ENCODE measurements around the gene TTLL12. TPM values are rescaled to one million over a fixed set of nuclear protein-coding genes. Genes with fewer than 3 reads are reported as not detected.

The TTLL12 gene
- total RNA-seq, 1 donor from 2014 or later = 10.6 TPM

DNA sequence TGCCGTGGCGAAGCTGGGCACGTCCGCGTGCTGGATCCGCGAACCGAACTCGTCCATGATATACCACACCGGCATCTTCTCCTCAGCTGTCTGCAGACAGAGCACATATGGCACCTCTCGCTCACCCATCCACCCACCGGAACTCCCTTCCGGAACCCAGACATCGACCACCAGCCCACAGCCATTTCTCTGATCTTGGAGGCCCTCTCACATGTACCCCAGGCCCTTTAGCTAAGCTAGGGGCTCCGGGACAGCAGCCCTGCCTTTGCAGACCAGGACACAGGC lies 7.1 kb downstream of the TTLL12 start:
- TF ChIP-seq, protein P1, sequence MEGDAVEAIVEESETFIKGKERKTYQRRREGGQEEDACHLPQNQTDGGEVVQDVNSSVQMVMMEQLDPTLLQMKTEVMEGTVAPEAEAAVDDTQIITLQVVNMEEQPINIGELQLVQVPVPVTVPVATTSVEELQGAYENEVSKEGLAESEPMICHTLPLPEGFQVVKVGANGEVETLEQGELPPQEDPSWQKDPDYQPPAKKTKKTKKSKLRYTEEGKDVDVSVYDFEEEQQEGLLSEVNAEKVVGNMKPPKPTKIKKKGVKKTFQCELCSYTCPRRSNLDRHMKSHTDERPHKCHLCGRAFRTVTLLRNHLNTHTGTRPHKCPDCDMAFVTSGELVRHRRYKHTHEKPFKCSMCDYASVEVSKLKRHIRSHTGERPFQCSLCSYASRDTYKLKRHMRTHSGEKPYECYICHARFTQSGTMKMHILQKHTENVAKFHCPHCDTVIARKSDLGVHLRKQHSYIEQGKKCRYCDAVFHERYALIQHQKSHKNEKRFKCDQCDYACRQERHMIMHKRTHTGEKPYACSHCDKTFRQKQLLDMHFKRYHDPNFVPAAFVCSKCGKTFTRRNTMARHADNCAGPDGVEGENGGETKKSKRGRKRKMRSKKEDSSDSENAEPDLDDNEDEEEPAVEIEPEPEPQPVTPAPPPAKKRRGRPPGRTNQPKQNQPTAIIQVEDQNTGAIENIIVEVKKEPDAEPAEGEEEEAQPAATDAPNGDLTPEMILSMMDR (IDR thresholded peaks at IDR 0.05) = no peak
- no peaks in the 10 kb centered on the region for H3K4me1 ChIP-seq
- DNase-seq (ENCODE audit: low spot score in 2 of 2) = no peak
- intact Hi-C loops (cut with DNase I) = loop anchor here (10.0 kb wide), 1 partner anchor 1105 kb away; the partner anchor contains the start of genes NAGA, PHETA2 and SMDT1
- H3K9me3 ChIP-seq = no peaks in the 10 kb centered on the region
- no peaks in the 10 kb centered on the region for H3K27me3 ChIP-seq
- no peak overlapping the region for H3K27ac ChIP-seq
- H3K36me3 ChIP-seq = peaks cover 28 to 45% of the 10 kb centered on the region in 2 donors
- H3K4me3 ChIP-seq = no peak overlapping the region

DNA sequence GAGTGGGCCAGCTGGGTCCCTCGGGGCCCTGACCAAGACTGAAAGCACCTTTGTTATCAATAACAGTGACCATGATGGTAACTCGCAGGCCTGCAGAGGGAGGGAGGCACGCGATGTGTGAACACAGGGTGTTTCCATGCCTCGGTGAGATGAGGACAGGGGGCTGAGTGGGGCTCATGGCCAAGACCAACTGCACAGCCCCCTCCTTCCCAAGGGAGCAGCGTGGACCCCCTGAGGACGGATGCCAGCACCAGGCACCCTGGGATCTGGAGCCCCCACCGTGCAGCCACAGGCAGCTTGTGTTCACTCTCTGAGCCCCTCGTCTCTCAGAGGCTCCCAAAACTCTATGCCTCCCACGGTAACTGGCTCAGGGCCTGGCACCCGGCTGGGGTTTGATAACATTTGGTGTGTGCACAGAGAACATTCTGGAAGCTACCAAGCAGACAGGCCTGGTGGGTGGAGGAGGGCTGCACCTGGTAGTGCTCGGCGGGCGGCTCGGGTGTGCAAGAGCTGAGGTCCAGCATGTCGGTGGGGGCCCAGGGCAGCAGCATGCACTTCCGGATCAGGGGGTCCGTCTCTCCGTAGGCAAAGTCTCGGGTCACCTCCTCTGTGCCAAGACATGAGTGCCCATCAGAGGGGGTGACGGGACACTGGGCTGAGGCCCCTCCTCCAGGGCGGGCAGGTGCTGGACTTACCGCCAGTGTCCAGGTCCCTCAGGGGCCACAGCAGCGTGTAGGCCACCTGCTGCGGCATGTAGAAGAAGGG lies 7.6 kb downstream of the TTLL12 start:
- TF ChIP-seq, protein P1 (IDR thresholded peaks at IDR 0.05) = no peak
- Histone ChIP-seq H3K36me3 (peaks cover 31 to 50% of the 10 kb centered on the region in 2 donors), H3K4me3 (no peak overlapping the region), H3K4me1 (no peaks in the 10 kb centered on the region), H3K9me3 (no peaks in the 10 kb centered on the region), H3K27ac (no peak overlapping the region), H3K27me3 (no peaks in the 10 kb centered on the region)
- DNase-seq (ENCODE audit: low spot score in 2 of 2) = no peak
- intact Hi-C loops (cut with DNase I) = no loop called here

DNA sequence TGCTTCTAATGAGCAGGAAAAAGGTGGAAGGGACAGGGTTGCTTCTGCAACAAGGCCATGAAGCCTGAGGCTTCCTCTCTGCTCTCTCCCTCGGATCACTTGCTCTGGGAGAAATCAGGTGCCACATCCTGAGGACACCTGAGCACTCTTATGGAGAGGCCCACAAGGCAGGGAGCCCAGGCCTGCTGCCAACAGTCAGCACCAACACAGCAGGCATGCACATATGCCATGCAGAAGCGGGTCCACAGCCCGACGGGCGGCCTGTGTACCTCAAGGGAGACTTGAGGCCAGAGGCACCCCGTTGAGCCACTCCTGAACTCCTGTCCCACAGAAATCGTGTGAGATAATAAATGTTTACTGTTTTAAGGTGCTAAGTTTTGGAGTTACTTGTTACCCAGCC lies 9.5 kb downstream of the TTLL12 start:
- Histone ChIP-seq H3K9me3 (no peaks in the 10 kb centered on the region), H3K4me1 (no peaks in the 10 kb centered on the region), H3K36me3 (peaks cover 47 to 64% of the 10 kb centered on the region in 2 donors), H3K27ac (no peak overlapping the region), H3K27me3 (no peaks in the 10 kb centered on the region), H3K4me3 (no peak overlapping the region)
- DNase-seq (ENCODE audit: low spot score in 2 of 2) = no peak
- intact Hi-C loops (cut with DNase I) = no loop called here
- TF ChIP-seq, protein P1 (IDR thresholded peaks at IDR 0.05) = no peak

- TF ChIP-seq, protein P1 (IDR thresholded peaks at IDR 0.05) = no peak
- Histone ChIP-seq H3K27me3 (no peaks in the 10 kb centered on the region), H3K27ac (no peak overlapping the region), H3K9me3 (no peaks in the 10 kb centered on the region), H3K4me3 (no peak overlapping the region), H3K4me1 (no peaks in the 10 kb centered on the region), H3K36me3 (peaks cover 59 to 75% of the 10 kb centered on the region in 2 donors)
- intact Hi-C loops (cut with DNase I) = no loop called here
- DNase-seq (ENCODE audit: low spot score in 2 of 2) = no peak
Measured at GRCh38 chr22:43176090-43176489, 10.8 kb downstream of the TTLL12 start.

DNA sequence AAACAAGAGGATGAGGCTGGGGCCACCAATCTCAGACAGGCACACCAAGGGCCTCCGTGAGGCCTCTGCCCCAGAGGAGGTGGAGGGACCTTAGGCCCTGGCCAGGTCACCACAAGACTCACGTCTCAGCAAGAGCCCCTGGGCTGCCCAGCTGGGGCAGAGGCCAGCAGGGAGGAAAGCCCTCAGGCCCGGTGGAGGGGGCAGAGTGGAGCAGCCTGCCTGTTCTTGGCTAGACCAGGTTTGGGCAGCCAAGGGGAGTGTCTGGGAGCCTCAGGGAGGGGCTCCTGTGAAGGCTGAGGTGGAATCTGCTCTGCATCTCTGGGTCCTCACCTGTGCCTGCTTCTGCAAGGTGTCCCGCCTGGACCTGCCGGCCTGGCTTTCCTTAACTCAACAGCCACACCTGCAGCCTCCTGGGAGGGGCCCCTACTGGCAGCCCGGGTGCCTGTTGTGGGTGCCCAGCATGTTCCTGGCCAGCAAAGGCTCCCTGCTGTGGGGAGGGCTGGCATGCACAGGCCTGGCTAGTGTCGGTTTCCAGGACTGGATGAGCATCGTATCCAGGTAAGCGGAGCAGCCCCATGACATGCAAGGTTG lies 11.9 kb downstream of the TTLL12 start:
- no peaks in the 10 kb centered on the region for H3K4me1 ChIP-seq
- H3K4me3 ChIP-seq = no peak overlapping the region
- no peaks in the 10 kb centered on the region for H3K9me3 ChIP-seq
- H3K27ac ChIP-seq = no peak overlapping the region
- intact Hi-C loops (cut with DNase I) = no loop called here
- DNase-seq (ENCODE audit: low spot score in 2 of 2) = no peak
- no peaks in the 10 kb centered on the region for H3K27me3 ChIP-seq
- peaks cover 60 to 79% of the 10 kb centered on the region in 2 donors for H3K36me3 ChIP-seq
- TF ChIP-seq, protein P1 (IDR thresholded peaks at IDR 0.05) = no peak
